SK-N-SH (cell line): ENCODE results near the gene LOXHD1. TPM values are rescaled to one million over a fixed set of nuclear protein-coding genes. Genes with fewer than 3 reads are reported as not detected.

ENCODE experiments used
- CTCF ChIA-PET: fragments of 300-600, 350-600 bp; formaldehyde crosslinking; extraction: SDS; loops from one replicate; lab custom pipeline; 2021; lab: Yijun Ruan, JAX
- POLR2A ChIA-PET: fragments of 350-600 bp; sonication (Branson Sonifier 250); formaldehyde crosslinking; extraction: SDS; loops from one replicate; lab custom pipeline; 2020; ENCODE audit warnings: antibody characterized with exemption, inconsistent platforms; lab: Yijun Ruan, JAX
- DNase-seq: peaks from one replicate; pipeline ENCODE4 v3.0.0; 2012
- H2AFZ ChIP-seq: fragments of 200-600 bp; sonication (generic); 2 replicates; pipeline ENCODE4 v1.8.1; 2016; ENCODE audit warnings: antibody characterized with exemption, mild to moderate bottlenecking, low read depth
- H3F3A ChIP-seq: fragments of 200-600 bp; sonication (generic); replicated peaks from 2 replicates; pipeline ENCODE3; 2016; ENCODE audit warnings: antibody characterized with exemption, mild to moderate bottlenecking; ENCODE audit not compliant: insufficient read depth
- H3K27ac ChIP-seq, 2 experiments: fragments of 200-500 bp in 1 of 2; fragments of 200-600 bp in 1 of 2; sonication (Bioruptor generic) in 1 of 2; sonication (generic), shearing (Covaris generic) in 1 of 2; 2 replicates each; pipeline versions ENCODE4 v1.5.1 to v1.6.1; 2014 to 2016; ENCODE audit warnings: low read depth in 2 of 2, inconsistent platforms in 1 of 2, low read length in 1 of 2, mild to moderate bottlenecking in 1 of 2, mixed read lengths in 1 of 2
- H3K27me3 ChIP-seq: fragments of 200-600 bp; sonication (generic), shearing (Covaris generic); 2 replicates; pipeline ENCODE4 v1.6.1; 2016; ENCODE audit warnings: mixed run types; ENCODE audit not compliant: insufficient read depth
- H3K36me3 ChIP-seq, 2 experiments: fragments of 200-500 bp in 1 of 2; fragments of 200-600 bp in 1 of 2; sonication (Bioruptor generic) in 1 of 2; sonication (generic) in 1 of 2; replicated peaks in 1 of 2; 2 replicates each; pipeline versions ENCODE3 to v1.5.1; 2014 to 2016; ENCODE audit warnings: low read length in 1 of 2, mild to moderate bottlenecking in 1 of 2; ENCODE audit not compliant: insufficient read depth in 2 of 2, control insufficient read depth in 1 of 2
- H3K4me1 ChIP-seq, 2 experiments: fragments of 200-500 bp in 1 of 2; fragments of 200-600 bp in 1 of 2; sonication (Bioruptor generic) in 1 of 2; sonication (generic), shearing (Covaris generic) in 1 of 2; 2 replicates each; pipeline versions ENCODE4 v1.5.1 to v1.6.1; 2014 to 2016; ENCODE audit warnings: low read depth in 1 of 2, low read length in 1 of 2, mixed run types in 1 of 2; ENCODE audit not compliant: insufficient read depth in 2 of 2, control insufficient read depth in 1 of 2
- H3K4me2 ChIP-seq: fragments of 200-600 bp; sonication (generic), shearing (Covaris generic); 2 replicates; pipeline ENCODE4 v1.6.1; 2017; ENCODE audit warnings: mixed run types
- H3K4me3 ChIP-seq, 2 experiments: fragments of 200-500 bp in 1 of 2; fragments of 200-600 bp in 1 of 2; sonication (Bioruptor generic) in 1 of 2; sonication (generic), shearing (Covaris generic) in 1 of 2; 2 replicates each; pipeline versions ENCODE4 v1.5.1 to v1.8.1; 2014 to 2016; ENCODE audit warnings: low read depth in 2 of 2, inconsistent platforms in 1 of 2, low read length in 1 of 2, mild to moderate bottlenecking in 1 of 2, mixed read lengths in 1 of 2, moderate library complexity in 1 of 2
- H3K79me2 ChIP-seq: fragments of 200-600 bp; sonication (generic); 2 replicates; pipeline ENCODE4 v1.8.1; 2017; ENCODE audit warnings: mild to moderate bottlenecking; ENCODE audit not compliant: insufficient read depth
- H3K9ac ChIP-seq: fragments of 200-600 bp; sonication (generic); 2 replicates; pipeline ENCODE4 v1.6.1; 2017; ENCODE audit warnings: mixed run types
- H3K9me2 ChIP-seq: fragments of 200-600 bp; sonication (generic); 2 replicates; pipeline ENCODE4 v1.6.1; 2017; ENCODE audit warnings: mixed run types
- H3K9me3 ChIP-seq: fragments of 200-600 bp; sonication (generic); 2 replicates; pipeline ENCODE4 v1.6.1; 2017; ENCODE audit warnings: mixed run types, mild to moderate bottlenecking, moderate library complexity
- H4K20me1 ChIP-seq: fragments of 200-600 bp; sonication (generic); 2 replicates; pipeline ENCODE4 v1.6.1; 2017; ENCODE audit warnings: mild to moderate bottlenecking, mixed run types; ENCODE audit not compliant: insufficient read depth
- CHD2 ChIP-seq: fragments of 150-350 bp; IDR thresholded peaks from 2 replicates; pipeline ENCODE4 v1.6.1; 2018; ENCODE audit warnings: low read length; ENCODE audit not compliant: partially characterized antibody
- CTCF ChIP-seq: fragments of 200-600 bp; sonication (generic); IDR thresholded peaks from 2 replicates; pipeline ENCODE4 v1.6.1; 2017; ENCODE audit warnings: antibody characterized with exemption, mild to moderate bottlenecking, moderate library complexity
- IRF3 ChIP-seq: fragments of 150-350 bp; IDR thresholded peaks from 2 replicates; pipeline ENCODE4 v1.6.1; 2016; ENCODE audit warnings: mild to moderate bottlenecking, low read depth, low read length
- JUND ChIP-seq: IDR thresholded peaks from 2 replicates; pipeline ENCODE4 v1.4.0; 2012
- MAX ChIP-seq: IDR thresholded peaks from 2 replicates; pipeline ENCODE4 v1.4.0; 2012; ENCODE audit warnings: low read depth
- MEF2A ChIP-seq: IDR thresholded peaks from 2 replicates; pipeline ENCODE4 v1.4.0; 2012; ENCODE audit warnings: low read depth, borderline replicate concordance
- NFIC ChIP-seq: IDR thresholded peaks from 2 replicates; pipeline ENCODE4 v1.4.0; 2012; ENCODE audit warnings: borderline replicate concordance
- NRF1 ChIP-seq: IDR thresholded peaks from 2 replicates; pipeline ENCODE4 v1.6.1; 2012; ENCODE audit warnings: low read depth, mild to moderate bottlenecking, low read length
- RAD21 ChIP-seq: IDR thresholded peaks from 2 replicates; pipeline ENCODE4 v1.6.1; 2012; ENCODE audit warnings: mild to moderate bottlenecking, low read length
- RCOR1 ChIP-seq: fragments of 150-350 bp; IDR thresholded peaks from 2 replicates; pipeline ENCODE4 v1.6.1; 2017; ENCODE audit warnings: antibody characterized with exemption, low read length
- REST ChIP-seq: IDR thresholded peaks from 2 replicates; pipeline ENCODE4 v1.6.1; 2012; ENCODE audit warnings: mild to moderate bottlenecking, low read depth, low read length, moderate library complexity
- SIN3A ChIP-seq: IDR thresholded peaks from 2 replicates; pipeline ENCODE4 v1.6.1; 2012; ENCODE audit warnings: low read depth, mild to moderate bottlenecking, low read length, moderate library complexity, borderline replicate concordance
- SMC3 ChIP-seq: IDR thresholded peaks from 2 replicates; pipeline ENCODE4 v1.6.1; 2012; ENCODE audit warnings: low read depth, low read length, improper control_type of control experiment
- TAF1 ChIP-seq: IDR thresholded peaks from 2 replicates; pipeline ENCODE4 v1.6.1; 2012; ENCODE audit warnings: low read depth, mild to moderate bottlenecking, low read length, moderate library complexity, borderline replicate concordance
- TCF12 ChIP-seq: IDR thresholded peaks from 2 replicates; pipeline ENCODE4 v1.4.0; 2012
- WGBS: methylation state at CpG from one replicate; pipeline ENCODE4 v1.1.6; 2017; ENCODE audit warnings: low lambda C conversion rate; 5-methylcytosine and 5-hydroxymethylcytosine counted together
- polyA plus RNA-seq, 3 experiments: library from polyadenylated mRNA; depleted of rRNA; stranded (reverse); fragments of >200 nt; gene quantifications; 2 replicates each; pipeline ENCODE4 v1.2.3, GENCODE V29; 2012

LOXHD1 gene
- polyA plus RNA-seq, 1 of the 3 experiments (the other 2 are of a cell fraction): not detected

- TF ChIP-seq CTCF (no peak), NRF1 (no peak), IRF3 (no peak)
Observed at GRCh38 chr18:46686186-46686585, 29.2 kb upstream of the LOXHD1 start (continued).

DNA sequence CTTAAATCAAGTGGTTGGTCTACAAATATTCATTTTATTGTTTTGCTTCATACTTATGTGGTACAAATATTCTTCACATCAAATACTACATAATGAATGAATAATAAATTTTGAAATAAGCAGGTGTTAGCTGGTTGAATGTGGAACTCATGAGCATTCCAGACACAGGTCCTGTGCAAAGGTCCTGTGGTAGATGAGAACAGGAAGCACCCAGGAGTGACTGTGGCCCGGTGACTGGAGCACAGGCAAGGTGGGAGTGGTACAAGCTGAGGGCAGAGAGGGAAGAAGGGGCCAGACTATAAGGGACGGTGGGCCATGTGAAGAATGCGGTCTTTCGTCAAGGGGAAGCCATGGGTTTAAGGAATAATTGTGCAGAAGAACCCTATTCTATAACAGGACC, 26.2 kb upstream of the LOXHD1 start:
- H3K79me2 ChIP-seq: no peaks in the 10 kb centered on the region
- H3K9me3 ChIP-seq: no peaks in the 10 kb centered on the region
- ChIA-PET CTCF (no interaction called here), POLR2A (no interaction called here)
- H3K4me1 ChIP-seq: no peaks in the 10 kb centered on the region; a peak in 1 of 4 replicates
- no peak overlapping the region for H3K9ac ChIP-seq
- H3K9me2 ChIP-seq: no peaks in the 10 kb centered on the region
- no peak for DNase-seq
- TF ChIP-seq MEF2A (no peak), RCOR1 (no peak), REST (no peak), TAF1 (no peak), SIN3A (no peak), TCF12 (no peak), MAX (no peak), JUND (no peak), NFIC (no peak), RAD21 (no peak), NRF1 (no peak), SMC3 (no peak), CHD2 (no peak)
- no peaks in the 10 kb centered on the region for H3F3A ChIP-seq
- no peak overlapping the region for H2AFZ ChIP-seq
- H3K27me3 ChIP-seq: no peaks in the 10 kb centered on the region
- H3K4me3 ChIP-seq: no peak overlapping the region
- WGBS: 65% methylated on average over 4 of the region's 4 CpGs
- H3K27ac ChIP-seq: no peak overlapping the region
- H3K36me3 ChIP-seq: no peaks in the 10 kb centered on the region
- no peak overlapping the region for H3K4me2 ChIP-seq
- no peaks in the 10 kb centered on the region for H4K20me1 ChIP-seq
